ENCODE measurements around the gene SH2D7. TPM values are rescaled to one million over a fixed set of nuclear protein-coding genes. Genes with fewer than 3 reads are reported as not detected.

SH2D7 gene
- total and polyA plus RNA-seq, 2 experiments from 2014 or later = 0.31 TPM; not detected in 1

DNA sequence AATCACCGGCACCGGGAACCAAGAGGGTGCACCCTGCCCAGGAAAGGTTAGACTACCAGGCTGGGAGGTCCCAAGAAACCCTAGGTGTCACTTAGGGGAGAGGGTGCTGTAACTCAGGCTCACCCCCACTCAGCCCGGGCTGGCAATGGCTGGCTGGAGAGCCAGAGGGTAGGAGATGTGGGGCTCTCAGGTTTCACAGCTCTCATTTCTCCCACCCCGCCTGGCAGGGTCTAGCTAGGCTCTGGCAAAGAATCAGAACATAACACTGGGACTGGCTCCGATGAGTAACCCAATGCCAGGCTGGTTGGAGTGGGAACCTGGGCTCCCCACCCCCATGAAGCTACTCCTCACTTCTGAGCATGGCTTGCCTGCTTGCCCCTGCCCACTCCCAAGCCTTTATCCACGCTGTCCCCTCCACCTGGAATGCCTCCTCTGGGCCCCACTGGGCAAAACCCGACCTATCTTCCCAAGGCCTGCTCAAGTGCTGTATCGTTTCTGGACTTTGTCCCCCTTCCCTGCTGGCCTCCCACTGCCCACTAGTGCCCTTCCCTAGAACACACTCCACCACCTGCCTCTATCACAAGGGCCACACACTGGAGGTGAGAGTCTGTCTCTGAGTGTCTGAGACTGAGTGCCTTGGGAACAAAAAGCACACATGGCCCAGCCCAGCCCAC lies 36.9 kb downstream of the SH2D7 start:
- TF ChIP-seq, protein P1, sequence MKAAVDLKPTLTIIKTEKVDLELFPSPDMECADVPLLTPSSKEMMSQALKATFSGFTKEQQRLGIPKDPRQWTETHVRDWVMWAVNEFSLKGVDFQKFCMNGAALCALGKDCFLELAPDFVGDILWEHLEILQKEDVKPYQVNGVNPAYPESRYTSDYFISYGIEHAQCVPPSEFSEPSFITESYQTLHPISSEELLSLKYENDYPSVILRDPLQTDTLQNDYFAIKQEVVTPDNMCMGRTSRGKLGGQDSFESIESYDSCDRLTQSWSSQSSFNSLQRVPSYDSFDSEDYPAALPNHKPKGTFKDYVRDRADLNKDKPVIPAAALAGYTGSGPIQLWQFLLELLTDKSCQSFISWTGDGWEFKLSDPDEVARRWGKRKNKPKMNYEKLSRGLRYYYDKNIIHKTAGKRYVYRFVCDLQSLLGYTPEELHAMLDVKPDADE (IDR thresholded peaks at IDR 0.05) = no peak
- TF ChIP-seq CREB1 (CRISPR knock-in tag; IDR thresholded peaks at IDR 0.05; ENCODE audit: low read depth) (no peak), POLR2AphosphoS5 (IDR thresholded peaks at IDR 0.05; ENCODE audit: low read depth) (no peak), NANOG (IDR thresholded peaks at IDR 0.05; ENCODE audit: borderline replicate concordance) (no peak), EZH2phosphoT487 (IDR thresholded peaks at IDR 0.05; ENCODE audit: unreplicated experiment) (no peak)
- TF ChIP-seq, protein P2, sequence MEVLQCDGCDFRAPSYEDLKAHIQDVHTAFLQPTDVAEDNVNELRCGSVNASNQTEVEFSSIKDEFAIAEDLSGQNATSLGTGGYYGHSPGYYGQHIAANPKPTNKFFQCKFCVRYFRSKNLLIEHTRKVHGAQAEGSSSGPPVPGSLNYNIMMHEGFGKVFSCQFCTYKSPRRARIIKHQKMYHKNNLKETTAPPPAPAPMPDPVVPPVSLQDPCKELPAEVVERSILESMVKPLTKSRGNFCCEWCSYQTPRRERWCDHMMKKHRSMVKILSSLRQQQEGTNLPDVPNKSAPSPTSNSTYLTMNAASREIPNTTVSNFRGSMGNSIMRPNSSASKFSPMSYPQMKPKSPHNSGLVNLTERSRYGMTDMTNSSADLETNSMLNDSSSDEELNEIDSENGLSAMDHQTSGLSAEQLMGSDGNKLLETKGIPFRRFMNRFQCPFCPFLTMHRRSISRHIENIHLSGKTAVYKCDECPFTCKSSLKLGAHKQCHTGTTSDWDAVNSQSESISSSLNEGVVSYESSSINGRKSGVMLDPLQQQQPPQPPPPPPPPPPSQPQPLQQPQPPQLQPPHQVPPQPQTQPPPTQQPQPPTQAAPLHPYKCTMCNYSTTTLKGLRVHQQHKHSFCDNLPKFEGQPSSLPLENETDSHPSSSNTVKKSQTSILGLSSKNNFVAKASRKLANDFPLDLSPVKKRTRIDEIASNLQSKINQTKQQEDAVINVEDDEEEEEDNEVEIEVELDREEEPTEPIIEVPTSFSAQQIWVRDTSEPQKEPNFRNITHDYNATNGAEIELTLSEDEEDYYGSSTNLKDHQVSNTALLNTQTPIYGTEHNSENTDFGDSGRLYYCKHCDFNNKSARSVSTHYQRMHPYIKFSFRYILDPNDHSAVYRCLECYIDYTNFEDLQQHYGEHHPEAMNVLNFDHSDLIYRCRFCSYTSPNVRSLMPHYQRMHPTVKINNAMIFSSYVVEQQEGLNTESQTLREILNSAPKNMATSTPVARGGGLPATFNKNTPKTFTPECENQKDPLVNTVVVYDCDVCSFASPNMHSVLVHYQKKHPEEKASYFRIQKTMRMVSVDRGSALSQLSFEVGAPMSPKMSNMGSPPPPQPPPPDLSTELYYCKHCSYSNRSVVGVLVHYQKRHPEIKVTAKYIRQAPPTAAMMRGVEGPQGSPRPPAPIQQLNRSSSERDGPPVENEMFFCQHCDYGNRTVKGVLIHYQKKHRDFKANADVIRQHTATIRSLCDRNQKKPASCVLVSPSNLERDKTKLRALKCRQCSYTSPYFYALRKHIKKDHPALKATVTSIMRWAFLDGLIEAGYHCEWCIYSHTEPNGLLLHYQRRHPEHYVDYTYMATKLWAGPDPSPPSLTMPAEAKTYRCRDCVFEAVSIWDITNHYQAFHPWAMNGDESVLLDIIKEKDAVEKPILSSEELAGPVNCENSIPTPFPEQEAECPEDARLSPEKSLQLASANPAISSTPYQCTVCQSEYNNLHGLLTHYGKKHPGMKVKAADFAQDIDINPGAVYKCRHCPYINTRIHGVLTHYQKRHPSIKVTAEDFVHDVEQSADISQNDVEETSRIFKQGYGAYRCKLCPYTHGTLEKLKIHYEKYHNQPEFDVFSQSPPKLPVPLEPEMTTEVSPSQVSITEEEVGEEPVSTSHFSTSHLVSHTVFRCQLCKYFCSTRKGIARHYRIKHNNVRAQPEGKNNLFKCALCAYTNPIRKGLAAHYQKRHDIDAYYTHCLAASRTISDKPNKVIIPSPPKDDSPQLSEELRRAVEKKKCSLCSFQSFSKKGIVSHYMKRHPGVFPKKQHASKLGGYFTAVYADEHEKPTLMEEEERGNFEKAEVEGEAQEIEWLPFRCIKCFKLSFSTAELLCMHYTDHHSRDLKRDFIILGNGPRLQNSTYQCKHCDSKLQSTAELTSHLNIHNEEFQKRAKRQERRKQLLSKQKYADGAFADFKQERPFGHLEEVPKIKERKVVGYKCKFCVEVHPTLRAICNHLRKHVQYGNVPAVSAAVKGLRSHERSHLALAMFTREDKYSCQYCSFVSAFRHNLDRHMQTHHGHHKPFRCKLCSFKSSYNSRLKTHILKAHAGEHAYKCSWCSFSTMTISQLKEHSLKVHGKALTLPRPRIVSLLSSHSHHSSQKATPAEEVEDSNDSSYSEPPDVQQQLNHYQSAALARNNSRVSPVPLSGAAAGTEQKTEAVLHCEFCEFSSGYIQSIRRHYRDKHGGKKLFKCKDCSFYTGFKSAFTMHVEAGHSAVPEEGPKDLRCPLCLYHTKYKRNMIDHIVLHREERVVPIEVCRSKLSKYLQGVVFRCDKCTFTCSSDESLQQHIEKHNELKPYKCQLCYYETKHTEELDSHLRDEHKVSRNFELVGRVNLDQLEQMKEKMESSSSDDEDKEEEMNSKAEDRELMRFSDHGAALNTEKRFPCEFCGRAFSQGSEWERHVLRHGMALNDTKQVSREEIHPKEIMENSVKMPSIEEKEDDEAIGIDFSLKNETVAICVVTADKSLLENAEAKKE (CRISPR knock-in tag; IDR thresholded peaks at IDR 0.05) = no peak
- H3K36me3 ChIP-seq (ENCODE audit: insufficient read depth) = no peaks in the 10 kb centered on the region
- H3K27ac ChIP-seq (ENCODE audit: low read depth) = no peak overlapping the region
- H3K27me3 Mint-ChIP-seq (ENCODE audit: insufficient read depth, low read depth, poor library complexity) = peaks cover 8% of the 10 kb centered on the region
- H3K4me2 ChIP-seq = peak overlapping the region; percentile 51; the same call in 1 of the 2 replicates
- peaks cover 20% of the 10 kb centered on the region; the same call in 1 of the 2 replicates for H3K4me1 ChIP-seq (ENCODE audit: insufficient read depth)
- no peaks in the 10 kb centered on the region for H3K9me2 ChIP-seq (ENCODE audit: insufficient read depth)
- 0 out of 2 replicates have a peak, but pooled peaks cover 6% of the 10 kb centered on the region for H3F3A ChIP-seq (replicated peaks; ENCODE audit: low read depth)
- peak overlapping the region; percentile 89 for H3K27ac Mint-ChIP-seq
- no peak overlapping the region for H2AFZ ChIP-seq
- no peak overlapping the region; the same call in 1 of the 3 replicates for H3K4me3 Mint-ChIP-seq
- H3K36me3 Mint-ChIP-seq (ENCODE audit: low read depth) = no peaks in the 10 kb centered on the region
- no peaks in the 10 kb centered on the region for H3K9me3 Mint-ChIP-seq
- H3K4me3 ChIP-seq = no peak overlapping the region
- DNase-seq (ENCODE audit: low spot score) (peak; percentile 27), ATAC-seq (peak; percentile 23)
- no peaks in the 10 kb centered on the region; the same call in 1 of the 2 replicates for H4K20me1 ChIP-seq (replicated peaks; ENCODE audit: insufficient read depth)
- H3K27me3 ChIP-seq (ENCODE audit: insufficient read depth) = no peaks in the 10 kb centered on the region
- peaks cover 31% of the 10 kb centered on the region for H3K4me1 Mint-ChIP-seq
- H3K79me2 ChIP-seq (replicated peaks; ENCODE audit: insufficient read depth) = peaks cover 3% of the 10 kb centered on the region; the same call in 1 of the 2 replicates
